MV-4-11 (cell line): ENCODE data around the gene NUMA1.

Experiments
- DNase-seq: peaks from one replicate; lab custom pipeline; 2025; lab: John Stamatoyannopoulos, UW

NUMA1 gene

GRCh38 chr11:71976551-71976950, 103.8 kb downstream of the NUMA1 start:
- DNase-seq: peak; percentile 33

GRCh38 chr11:71971680-71972079, 108.7 kb downstream of the NUMA1 start:
- no peak for DNase-seq

- no peak for DNase-seq
Measured at GRCh38 chr11:71964641-71965040, 115.7 kb downstream of the NUMA1 start.

DNA sequence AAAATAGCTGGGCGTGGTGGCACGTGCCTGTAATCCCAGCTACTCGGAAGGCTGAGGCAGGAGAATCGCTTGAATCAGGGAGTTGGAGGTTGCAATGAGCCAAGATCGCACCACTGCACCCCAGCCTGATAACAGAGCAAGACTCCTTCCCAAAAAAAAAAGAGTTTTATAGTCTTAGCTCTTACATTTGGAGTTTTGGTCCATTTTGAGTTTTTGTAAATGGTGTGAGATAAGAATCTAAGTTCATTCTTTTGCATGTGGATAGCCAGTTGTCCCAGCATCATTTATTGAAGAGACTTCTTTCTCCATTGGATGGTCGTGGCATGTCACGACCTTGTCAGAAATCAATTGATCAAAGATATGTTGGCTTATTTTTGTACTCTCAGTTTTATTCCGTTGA, 116.9 kb downstream of the NUMA1 start:
- DNase-seq: no peak

- DNase-seq: peak; percentile 87
Measured at GRCh38 chr11:71962428-71963038, 117.8 kb downstream of the NUMA1 start.

DNA sequence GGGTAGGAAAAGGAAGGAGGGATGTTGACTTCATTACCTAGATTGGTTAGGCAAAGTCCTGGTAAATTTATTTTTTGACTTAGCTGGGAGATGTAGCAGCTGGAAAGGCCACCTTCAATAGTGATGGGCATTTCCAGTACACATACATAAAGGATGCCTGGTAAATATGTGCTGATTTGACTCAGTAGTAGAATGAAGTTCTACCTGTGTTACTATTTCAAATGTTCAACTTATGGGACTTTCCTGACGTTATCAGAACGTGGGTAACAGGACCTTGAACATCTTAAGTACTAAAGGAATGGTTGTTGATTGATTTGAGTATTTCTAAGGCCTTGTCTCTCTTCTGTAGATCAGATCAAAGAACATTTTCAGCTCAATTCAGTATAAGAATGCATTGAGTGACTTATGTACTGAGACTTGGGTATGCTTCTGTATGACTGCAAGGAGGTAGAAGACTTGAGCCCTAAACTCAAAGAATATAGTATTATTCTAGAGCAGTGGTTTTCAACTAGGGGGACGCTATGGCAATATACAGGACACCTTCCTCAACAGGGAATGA, 124.4 kb downstream of the NUMA1 start:
- DNase-seq: no peak
